Osteoblast (primary cell): ENCODE results near the gene MRNIP. TPM values are rescaled to one million over a fixed set of nuclear protein-coding genes. Genes with fewer than 3 reads are reported as not detected.

ENCODE experiments used
- DNase-seq: peaks from one replicate; pipeline ENCODE4 v3.0.0; 2011; ENCODE audit warnings: low spot score, mixed read lengths; ENCODE audit not compliant: insufficient read length; ENCODE audit errors: missing footprints
- H2AFZ ChIP-seq: 2 replicates; pipeline ENCODE4 v1.6.0; 2011; ENCODE audit warnings: mild to moderate bottlenecking, low read length
- H3K27ac ChIP-seq: 2 replicates; pipeline ENCODE4 v1.5.1; 2011; ENCODE audit warnings: mild to moderate bottlenecking, low read depth, low read length, moderate library complexity
- H3K27me3 ChIP-seq: 2 replicates; pipeline ENCODE4 v1.6.0; 2012; ENCODE audit warnings: mild to moderate bottlenecking, control low read depth, inconsistent platforms, low read length, moderate library complexity; ENCODE audit not compliant: insufficient read depth
- H3K36me3 ChIP-seq: 2 replicates; pipeline ENCODE4 v1.5.1; 2011; ENCODE audit warnings: mild to moderate bottlenecking, low read length, control low read depth, moderate library complexity; ENCODE audit not compliant: insufficient read depth
- H3K4me1 ChIP-seq: 2 replicates; pipeline ENCODE4 v1.5.1; 2011; ENCODE audit warnings: mild to moderate bottlenecking, low read length, control low read depth, moderate library complexity; ENCODE audit not compliant: insufficient read depth
- H3K4me2 ChIP-seq: 2 replicates; pipeline ENCODE4 v1.6.0; 2011; ENCODE audit warnings: mild to moderate bottlenecking, low read length; ENCODE audit not compliant: insufficient read depth
- H3K4me3 ChIP-seq: fragments of 200-600 bp; sonication (generic); 3 replicates; pipeline ENCODE4 v1.5.1; 2012; ENCODE audit warnings: mild to moderate bottlenecking, low read length, inconsistent platforms; ENCODE audit not compliant: insufficient read depth
- H3K79me2 ChIP-seq: 2 replicates; pipeline ENCODE4 v1.6.0; 2012; ENCODE audit warnings: mild to moderate bottlenecking, low read length, control low read depth, inconsistent platforms; ENCODE audit not compliant: insufficient read depth
- H3K9me3 ChIP-seq: 2 replicates; pipeline ENCODE4 v1.5.1; 2011; ENCODE audit warnings: low read depth, low read length, control low read depth
- H4K20me1 ChIP-seq: 2 replicates; pipeline ENCODE4 v1.6.0; 2012; ENCODE audit warnings: mild to moderate bottlenecking, low read length, control low read depth; ENCODE audit not compliant: insufficient read depth
- CTCF ChIP-seq: IDR thresholded peaks from 2 replicates; pipeline ENCODE4 v1.5.1; 2011; ENCODE audit warnings: mild to moderate bottlenecking, low read depth, low read length, moderate library complexity; ENCODE audit errors: extremely low read depth
- total RNA-seq: library from RNA; depleted of rRNA; stranded (reverse); fragments of >200 nt; gene quantifications from 2 replicates; pipeline ENCODE4 v1.2.3, GENCODE V29; 2012

MRNIP gene
- total RNA-seq, 1 donor = 10.1 TPM

GRCh38 chr5:179870403-179870903 lies 11.8 kb upstream of the MRNIP start:
- peaks cover 60% of the 10 kb centered on the region for H3K36me3 ChIP-seq

GRCh38 chr5:179869641-179870402 lies 11.2 kb upstream of the MRNIP start:
- Histone ChIP-seq H3K4me1 (no peaks in the 10 kb centered on the region), H4K20me1 (no peaks in the 10 kb centered on the region), H3K27ac (no peak overlapping the region), H3K9me3 (no peaks in the 10 kb centered on the region), H2AFZ (no peak overlapping the region), H3K36me3 (peaks cover 61% of the 10 kb centered on the region), H3K79me2 (no peaks in the 10 kb centered on the region), H3K4me3 (no peak overlapping the region), H3K4me2 (no peak overlapping the region), H3K27me3 (no peaks in the 10 kb centered on the region)
- DNase-seq = peak; percentile 74
- no peak for TF ChIP-seq CTCF

More at GRCh38 chr5:179870403-179870903, 11.8 kb upstream of the MRNIP start:
- no peaks in the 10 kb centered on the region for H3K4me1 ChIP-seq
- no peaks in the 10 kb centered on the region for H4K20me1 ChIP-seq
- no peaks in the 10 kb centered on the region for H3K9me3 ChIP-seq
- DNase-seq = peak; percentile 86
- no peak overlapping the region for H3K4me3 ChIP-seq
- no peak for TF ChIP-seq CTCF
- no peak overlapping the region for H3K27ac ChIP-seq
- no peak overlapping the region for H2AFZ ChIP-seq
- no peaks in the 10 kb centered on the region for H3K79me2 ChIP-seq
- H3K4me2 ChIP-seq = no peak overlapping the region
- no peaks in the 10 kb centered on the region for H3K27me3 ChIP-seq

- Histone ChIP-seq H3K79me2 (no peaks in the 10 kb centered on the region), H3K9me3 (no peaks in the 10 kb centered on the region), H3K4me2 (no peak overlapping the region), H3K27ac (no peak overlapping the region), H3K4me3 (no peak overlapping the region), H3K36me3 (peaks cover 64% of the 10 kb centered on the region), H4K20me1 (no peaks in the 10 kb centered on the region), H2AFZ (no peak overlapping the region), H3K27me3 (no peaks in the 10 kb centered on the region), H3K4me1 (no peaks in the 10 kb centered on the region)
- no peak for TF ChIP-seq CTCF
- DNase-seq = peak; percentile 64
These were observed 10.5 kb upstream of the MRNIP start for GRCh38 chr5:179869101-179869500.

GRCh38 chr5:179868541-179868940 lies 9.9 kb upstream of the MRNIP start:
- Histone ChIP-seq H3K36me3 (peaks cover 68% of the 10 kb centered on the region), H3K79me2 (no peaks in the 10 kb centered on the region)
- TF ChIP-seq CTCF = no peak

More at GRCh38 chr5:179868541-179868940, 9.9 kb upstream of the MRNIP start:
- no peaks in the 10 kb centered on the region for H3K4me1 ChIP-seq
- no peaks in the 10 kb centered on the region for H3K9me3 ChIP-seq
- no peaks in the 10 kb centered on the region for H3K27me3 ChIP-seq
- no peak for DNase-seq
- H4K20me1 ChIP-seq = no peaks in the 10 kb centered on the region
- H3K4me2 ChIP-seq = no peak overlapping the region
- H2AFZ ChIP-seq = no peak overlapping the region
- H3K27ac ChIP-seq = no peak overlapping the region
- H3K4me3 ChIP-seq = no peak overlapping the region
